Neutrophil (primary cell): ENCODE measurements around the gene MID2.

Source experiments
- H3K27ac ChIP-seq: fragments of 200-600 bp; sonication (generic); 2 replicates; pipeline ENCODE4 v1.5.1; 2016; ENCODE audit warnings: mild to moderate bottlenecking, moderate library complexity
- H3K27me3 ChIP-seq: fragments of 200-600 bp; sonication (generic); 2 replicates; pipeline ENCODE4 v1.6.0; 2016; ENCODE audit warnings: mild to moderate bottlenecking
- H3K36me3 ChIP-seq: fragments of 200-600 bp; sonication (generic); 2 replicates; pipeline ENCODE4 v1.5.1; 2017
- H3K4me1 ChIP-seq, 2 experiments: fragments of 200-600 bp in 1 of 2; sonication (generic) in 1 of 2; 1 replicate in 1 of 2; 2 replicates in 1 of 2; pipeline versions ENCODE4 v1.5.1 to v1.6.1; 2013 to 2016; ENCODE audit warnings: low read depth in 1 of 2, low read length in 1 of 2, mild to moderate bottlenecking in 1 of 2, moderate library complexity in 1 of 2; ENCODE audit not compliant: control insufficient read depth in 1 of 2, insufficient read depth in 1 of 2
- H3K4me3 ChIP-seq, 2 experiments: fragments of 200-600 bp in 1 of 2; sonication (generic) in 1 of 2; 1 replicate in 1 of 2; 2 replicates in 1 of 2; pipeline ENCODE4 v1.5.1; 2013 to 2016; ENCODE audit warnings: low read depth in 1 of 2, low read length in 1 of 2, mild to moderate bottlenecking in 1 of 2, moderate library complexity in 1 of 2
- H3K9me3 ChIP-seq: fragments of 200-600 bp; sonication (generic); 2 replicates; pipeline ENCODE4 v1.5.1; 2016
- CTCF ChIP-seq: fragments of 200-600 bp; sonication (generic); IDR thresholded peaks from 2 replicates; pipeline ENCODE4 v1.5.1; 2016; ENCODE audit warnings: antibody characterized with exemption

Gene MID2

DNA sequence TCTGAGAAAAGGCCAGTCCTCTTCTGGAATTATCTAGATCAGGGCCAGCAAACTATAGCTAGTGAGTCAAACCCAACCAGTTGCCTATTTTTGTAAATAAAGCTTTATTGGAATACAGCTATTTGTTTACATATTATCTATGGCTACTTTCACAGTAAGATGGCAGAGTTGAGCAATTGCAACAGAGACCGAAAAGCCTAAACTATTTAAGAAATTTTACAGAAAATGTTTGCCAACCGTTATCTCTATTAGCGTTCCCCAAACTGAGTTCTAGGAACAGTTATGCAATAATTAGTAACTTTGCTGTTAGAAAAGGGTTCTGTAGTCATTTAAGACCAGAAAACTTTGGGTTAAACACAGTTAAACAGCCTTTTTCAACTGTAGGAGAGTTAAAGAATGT lies 146.0 kb downstream of the MID2 start:
- H3K27ac ChIP-seq = no peak overlapping the region
- no peaks in the 10 kb centered on the region for H3K27me3 ChIP-seq
- H3K36me3 ChIP-seq = no peaks in the 10 kb centered on the region
- TF ChIP-seq CTCF = no peak
- no peak overlapping the region for H3K4me3 ChIP-seq
- H3K4me1 ChIP-seq = no peaks in the 10 kb centered on the region
- no peaks in the 10 kb centered on the region for H3K9me3 ChIP-seq
